Chondrocyte (in vitro differentiated cells): ENCODE results near the gene GPR61. TPM values are rescaled to one million over a fixed set of nuclear protein-coding genes. Genes with fewer than 3 reads are reported as not detected.

Experiments
- DNase-seq: peaks from one replicate; pipeline ENCODE4 v3.0.0; 2021; ENCODE audit warnings: mixed read lengths, low spot score
- H3K27ac Mint-ChIP-seq: one replicate; pipeline ENCODE4 v1.8.0; 2021; ENCODE audit warnings: mild to moderate bottlenecking, moderate library complexity, mixed read lengths; ENCODE audit not compliant: unreplicated experiment
- H3K27me3 Mint-ChIP-seq: 2 replicates; pipeline ENCODE4 v1.8.0; 2021; ENCODE audit warnings: low read depth, mixed read lengths
- H3K36me3 Mint-ChIP-seq: 2 replicates; pipeline ENCODE4 v1.8.0; 2021; ENCODE audit warnings: low read depth, mixed read lengths
- H3K4me1 Mint-ChIP-seq: 2 replicates; pipeline ENCODE4 v1.8.0; 2021; ENCODE audit warnings: low read depth, mild to moderate bottlenecking, mixed read lengths
- H3K4me3 Mint-ChIP-seq: one replicate; pipeline ENCODE4 v1.8.0; 2021; ENCODE audit warnings: mild to moderate bottlenecking, moderate library complexity, mixed read lengths; ENCODE audit not compliant: unreplicated experiment
- H3K9me3 Mint-ChIP-seq: 2 replicates; pipeline ENCODE4 v1.8.0; 2021; ENCODE audit warnings: low read depth, mixed read lengths
- long read RNA-seq: library from polyadenylated mRNA; stranded (forward); transcript quantifications from one replicate; pipeline ENCODE4 v2.0.0, GENCODE V29; 2021
- total RNA-seq: library from RNA; stranded (reverse); gene quantifications from 3 replicates; pipeline ENCODE4 v1.2.1, GENCODE V29; 2021
- TF ChIP-seq, protein P1 (sequence below): fragments of 200-600 bp; sonication (generic); IDR thresholded peaks from 2 replicates; pipeline ENCODE4 v1.5.0; 2021; ENCODE audit warnings: antibody characterized with exemption, mild to moderate bottlenecking, moderate library complexity

GPR61 gene, protein sequence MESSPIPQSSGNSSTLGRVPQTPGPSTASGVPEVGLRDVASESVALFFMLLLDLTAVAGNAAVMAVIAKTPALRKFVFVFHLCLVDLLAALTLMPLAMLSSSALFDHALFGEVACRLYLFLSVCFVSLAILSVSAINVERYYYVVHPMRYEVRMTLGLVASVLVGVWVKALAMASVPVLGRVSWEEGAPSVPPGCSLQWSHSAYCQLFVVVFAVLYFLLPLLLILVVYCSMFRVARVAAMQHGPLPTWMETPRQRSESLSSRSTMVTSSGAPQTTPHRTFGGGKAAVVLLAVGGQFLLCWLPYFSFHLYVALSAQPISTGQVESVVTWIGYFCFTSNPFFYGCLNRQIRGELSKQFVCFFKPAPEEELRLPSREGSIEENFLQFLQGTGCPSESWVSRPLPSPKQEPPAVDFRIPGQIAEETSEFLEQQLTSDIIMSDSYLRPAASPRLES
- not detected in 3 replicates for total RNA-seq
- long read RNA-seq: 0 reads

DNA sequence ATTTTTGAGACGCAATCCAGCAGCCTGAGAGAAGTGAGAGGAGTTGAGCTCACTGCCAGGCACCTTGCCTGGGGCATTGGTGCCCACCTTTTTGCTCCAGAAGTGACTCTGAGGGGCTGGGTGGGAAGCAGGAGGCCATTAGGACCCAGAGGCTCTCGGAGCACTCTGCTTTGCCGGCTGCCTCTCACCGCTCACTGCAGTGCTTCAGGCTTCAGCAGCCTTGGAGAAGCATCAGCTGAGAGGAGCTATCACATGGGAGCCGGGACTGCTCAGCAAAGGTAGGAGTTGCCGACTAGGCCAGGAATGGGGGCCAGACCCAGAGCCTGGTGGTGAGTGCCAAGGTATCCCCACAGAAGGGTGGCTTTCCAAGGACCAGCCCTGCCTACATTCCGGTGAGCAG is at the start of gene GPR61:
GPR61 (plus strand) TSS at position 197 of the 400 bp plus-strand sequence. CDS start 3,151 bp downstream, outside the sequence.
- Mint-ChIP-seq H3K9me3 (no peaks in the 10 kb centered on the region), H3K4me1 (no peaks in the 10 kb centered on the region), H3K27me3 (peaks cover 6% of the 10 kb centered on the region), H3K27ac (no peak within 1 kb of the TSS), H3K4me3 (no peak within 1 kb of the TSS), H3K36me3 (no peaks in the 10 kb centered on the region)
- DNase-seq: no peak
- TF ChIP-seq, protein P1, sequence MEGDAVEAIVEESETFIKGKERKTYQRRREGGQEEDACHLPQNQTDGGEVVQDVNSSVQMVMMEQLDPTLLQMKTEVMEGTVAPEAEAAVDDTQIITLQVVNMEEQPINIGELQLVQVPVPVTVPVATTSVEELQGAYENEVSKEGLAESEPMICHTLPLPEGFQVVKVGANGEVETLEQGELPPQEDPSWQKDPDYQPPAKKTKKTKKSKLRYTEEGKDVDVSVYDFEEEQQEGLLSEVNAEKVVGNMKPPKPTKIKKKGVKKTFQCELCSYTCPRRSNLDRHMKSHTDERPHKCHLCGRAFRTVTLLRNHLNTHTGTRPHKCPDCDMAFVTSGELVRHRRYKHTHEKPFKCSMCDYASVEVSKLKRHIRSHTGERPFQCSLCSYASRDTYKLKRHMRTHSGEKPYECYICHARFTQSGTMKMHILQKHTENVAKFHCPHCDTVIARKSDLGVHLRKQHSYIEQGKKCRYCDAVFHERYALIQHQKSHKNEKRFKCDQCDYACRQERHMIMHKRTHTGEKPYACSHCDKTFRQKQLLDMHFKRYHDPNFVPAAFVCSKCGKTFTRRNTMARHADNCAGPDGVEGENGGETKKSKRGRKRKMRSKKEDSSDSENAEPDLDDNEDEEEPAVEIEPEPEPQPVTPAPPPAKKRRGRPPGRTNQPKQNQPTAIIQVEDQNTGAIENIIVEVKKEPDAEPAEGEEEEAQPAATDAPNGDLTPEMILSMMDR: no peak

DNA sequence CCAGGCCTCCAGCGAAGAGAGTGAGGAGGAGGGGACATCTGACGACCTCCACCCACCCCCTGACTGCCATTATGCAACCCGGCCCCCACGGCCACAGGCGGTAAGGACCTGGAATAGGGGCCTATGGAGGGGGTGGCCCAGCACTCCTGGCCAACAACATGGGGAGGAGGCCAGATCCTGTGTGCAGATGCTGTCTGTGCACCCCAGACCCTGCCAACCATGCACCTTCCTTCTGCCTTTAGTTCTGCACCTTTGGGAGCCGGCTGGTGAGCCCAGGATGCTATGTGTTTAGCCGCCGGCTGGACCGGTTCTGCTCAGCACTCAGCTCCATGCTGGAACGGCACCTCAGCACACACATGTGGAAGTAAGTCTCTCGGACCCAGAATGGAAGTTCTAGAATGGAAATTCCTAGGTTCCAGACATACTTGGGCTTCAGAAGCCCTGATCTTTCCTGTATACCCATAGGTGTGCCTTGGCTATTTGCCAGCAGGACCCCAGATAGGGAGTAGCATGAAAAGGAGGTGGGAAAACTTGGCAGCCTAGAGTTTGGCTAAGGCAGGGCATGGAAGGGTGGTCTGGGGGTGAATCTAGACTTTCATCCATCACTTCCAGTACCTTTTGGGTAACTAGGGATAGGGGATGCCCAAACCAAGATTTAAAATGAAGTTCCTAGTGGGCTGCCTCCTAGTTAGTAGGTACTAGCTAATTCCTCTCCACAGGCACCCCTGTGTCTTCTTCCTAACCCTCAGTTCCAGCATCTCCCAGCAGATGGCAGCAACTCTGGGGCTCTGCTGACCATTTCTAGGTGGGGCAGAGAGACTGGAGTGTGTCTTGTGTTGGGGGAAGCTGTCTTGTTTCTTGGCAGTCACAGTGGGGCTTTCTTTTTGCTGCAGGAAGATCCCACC is 49.4 kb upstream of the GPR61 start:
- Mint-ChIP-seq H3K9me3 (no peaks in the 10 kb centered on the region), H3K27ac (no peak overlapping the region), H3K27me3 (no peaks in the 10 kb centered on the region), H3K4me3 (no peak overlapping the region), H3K4me1 (peaks cover 22% of the 10 kb centered on the region), H3K36me3 (peaks cover 4% of the 10 kb centered on the region)
- TF ChIP-seq, protein P1: peak; percentile 85
- no peak for DNase-seq

DNA sequence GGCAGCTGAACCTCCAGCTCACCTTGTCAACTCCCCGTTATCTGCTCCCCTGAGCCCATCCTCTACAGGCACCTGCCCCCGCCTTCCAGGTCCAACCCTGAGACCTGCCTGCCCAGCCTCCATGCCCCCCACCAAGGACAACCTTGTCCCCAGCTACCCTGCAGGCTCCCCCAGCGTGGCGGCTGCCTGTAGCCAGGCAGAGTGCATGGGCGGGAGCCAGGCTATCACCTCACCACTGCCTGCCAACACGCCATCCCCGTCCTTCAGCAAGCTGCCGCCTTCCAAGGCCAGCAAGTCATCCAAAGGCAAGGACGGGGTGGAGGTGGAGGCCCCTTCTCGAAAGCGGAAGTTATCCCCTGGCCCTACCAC is 48.8 kb upstream of the GPR61 start:
- no peak overlapping the region for H3K27ac Mint-ChIP-seq
- DNase-seq: no peak

DNA sequence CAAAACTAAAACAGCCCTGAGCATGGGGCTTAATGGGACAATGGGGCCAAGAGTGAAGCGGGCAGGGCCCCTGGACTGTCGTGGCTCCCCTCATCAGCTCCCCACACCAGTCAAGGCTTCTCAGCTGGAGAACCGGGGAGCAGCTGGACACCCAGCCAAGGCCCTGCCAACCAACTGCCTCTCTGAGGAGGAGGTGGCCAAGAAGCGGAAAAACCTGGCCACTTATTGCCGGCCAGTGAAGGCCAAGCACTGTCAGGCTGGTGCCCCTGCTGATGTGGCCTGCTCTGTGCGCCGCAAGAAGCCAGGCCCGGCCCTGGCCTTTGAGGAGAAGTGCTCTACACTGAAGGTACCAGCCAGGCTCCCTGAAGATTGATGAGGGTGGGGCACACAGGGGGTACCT is 48.3 kb upstream of the GPR61 start:
- Mint-ChIP-seq H3K4me1 (peaks cover 27% of the 10 kb centered on the region), H3K27me3 (no peaks in the 10 kb centered on the region), H3K27ac (no peak overlapping the region), H3K4me3 (no peak overlapping the region), H3K36me3 (peaks cover 4% of the 10 kb centered on the region), H3K9me3 (no peaks in the 10 kb centered on the region)
- no peak for DNase-seq
- TF ChIP-seq, protein P1: no peak

More for the DNA sequence above, 48.8 kb upstream of the GPR61 start:
- H3K4me3 Mint-ChIP-seq: no peak overlapping the region
- H3K9me3 Mint-ChIP-seq: no peaks in the 10 kb centered on the region
- peaks cover 27% of the 10 kb centered on the region for H3K4me1 Mint-ChIP-seq
- TF ChIP-seq, protein P1: peak; percentile 26
- H3K36me3 Mint-ChIP-seq: peaks cover 4% of the 10 kb centered on the region
- no peaks in the 10 kb centered on the region for H3K27me3 Mint-ChIP-seq

DNA sequence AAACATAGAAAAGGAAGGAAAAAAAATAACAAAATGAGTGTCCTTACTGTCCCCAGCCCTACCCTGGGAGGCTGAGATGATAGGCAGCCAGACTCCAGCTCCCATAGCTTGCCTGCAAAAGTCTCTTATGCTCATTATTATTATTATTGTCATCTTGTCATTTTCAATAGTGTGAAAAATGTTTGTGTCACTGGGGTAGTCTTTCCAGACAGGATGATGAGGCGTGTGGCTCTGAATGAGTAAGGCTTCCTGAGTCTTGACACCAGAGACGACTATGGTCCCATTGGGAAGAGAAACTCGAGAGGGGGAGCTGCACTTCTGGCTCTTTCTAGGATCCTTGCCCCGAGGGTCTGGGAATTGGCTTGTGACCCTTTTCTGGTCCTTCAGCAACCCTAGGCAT is 46.9 kb upstream of the GPR61 start:
- Mint-ChIP-seq H3K4me1 (peaks cover 27% of the 10 kb centered on the region), H3K27me3 (no peaks in the 10 kb centered on the region), H3K4me3 (no peak overlapping the region), H3K9me3 (no peaks in the 10 kb centered on the region), H3K36me3 (peaks cover 4% of the 10 kb centered on the region), H3K27ac (no peak overlapping the region)
- TF ChIP-seq, protein P1: no peak
- no peak for DNase-seq
